Measurements from ENCODE around the gene CD52.

Gene CD52

DNA sequence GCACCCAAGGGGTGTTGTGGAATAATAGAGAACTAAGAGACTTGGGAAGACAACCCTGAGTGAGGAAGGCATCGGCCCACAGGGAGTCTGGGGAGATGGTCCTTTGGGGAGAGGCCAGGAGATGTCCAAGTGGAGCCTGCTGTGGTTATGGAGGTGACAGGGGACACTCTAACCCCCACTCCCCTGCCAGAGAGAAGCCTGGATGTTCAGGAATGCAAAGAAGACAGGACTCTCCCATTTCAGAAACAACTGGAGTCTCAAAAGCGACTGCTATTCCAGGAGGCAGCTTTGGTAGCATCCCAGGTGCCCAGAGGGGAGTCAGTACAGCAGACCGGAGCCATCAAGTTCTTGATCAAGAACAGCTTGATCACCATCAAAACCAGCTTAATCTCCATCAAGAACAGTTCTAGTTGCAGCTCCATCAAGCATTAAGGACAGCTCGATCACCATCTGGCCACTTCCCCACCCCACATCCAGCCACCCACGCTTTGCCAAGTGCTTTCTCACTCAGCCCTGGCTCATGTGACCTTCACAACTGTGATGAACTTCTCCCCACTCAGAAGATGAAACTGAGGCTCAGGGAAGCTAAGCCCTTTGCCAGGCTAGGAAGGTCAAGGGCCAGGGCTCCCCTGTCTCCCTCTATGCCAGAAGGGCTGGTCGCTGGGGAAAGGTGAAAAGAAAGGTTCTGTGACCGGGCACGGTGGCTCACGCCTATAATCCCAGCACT, 743 bp downstream of the CD52 start:
- H3K4me3 ChIP-seq (ENCODE audit: low read depth, low read length): no peak overlapping the region
- TF ChIP-seq, protein P1, sequence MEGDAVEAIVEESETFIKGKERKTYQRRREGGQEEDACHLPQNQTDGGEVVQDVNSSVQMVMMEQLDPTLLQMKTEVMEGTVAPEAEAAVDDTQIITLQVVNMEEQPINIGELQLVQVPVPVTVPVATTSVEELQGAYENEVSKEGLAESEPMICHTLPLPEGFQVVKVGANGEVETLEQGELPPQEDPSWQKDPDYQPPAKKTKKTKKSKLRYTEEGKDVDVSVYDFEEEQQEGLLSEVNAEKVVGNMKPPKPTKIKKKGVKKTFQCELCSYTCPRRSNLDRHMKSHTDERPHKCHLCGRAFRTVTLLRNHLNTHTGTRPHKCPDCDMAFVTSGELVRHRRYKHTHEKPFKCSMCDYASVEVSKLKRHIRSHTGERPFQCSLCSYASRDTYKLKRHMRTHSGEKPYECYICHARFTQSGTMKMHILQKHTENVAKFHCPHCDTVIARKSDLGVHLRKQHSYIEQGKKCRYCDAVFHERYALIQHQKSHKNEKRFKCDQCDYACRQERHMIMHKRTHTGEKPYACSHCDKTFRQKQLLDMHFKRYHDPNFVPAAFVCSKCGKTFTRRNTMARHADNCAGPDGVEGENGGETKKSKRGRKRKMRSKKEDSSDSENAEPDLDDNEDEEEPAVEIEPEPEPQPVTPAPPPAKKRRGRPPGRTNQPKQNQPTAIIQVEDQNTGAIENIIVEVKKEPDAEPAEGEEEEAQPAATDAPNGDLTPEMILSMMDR (IDR thresholded peaks at IDR 0.05; ENCODE audit: low read depth, low read length): no peak

DNA sequence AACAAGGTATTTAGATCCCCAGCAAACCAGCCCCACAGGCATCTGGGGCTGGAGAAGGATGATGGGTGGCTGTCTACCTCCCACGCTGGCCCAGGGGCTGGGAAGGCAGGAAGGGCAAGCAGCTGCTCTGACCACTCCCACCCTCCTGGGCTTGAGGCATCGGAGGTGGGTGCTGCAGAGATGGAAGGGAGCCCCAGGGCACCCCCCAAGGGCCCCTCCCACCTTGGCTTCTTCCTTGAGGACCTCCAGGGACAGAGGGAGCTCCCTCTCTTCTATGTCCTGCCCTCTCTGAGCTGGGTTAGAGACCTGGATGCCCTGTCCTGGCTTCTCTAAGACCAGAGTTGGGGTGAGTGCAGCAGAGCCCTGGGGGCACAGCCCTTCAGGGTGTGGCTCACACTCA, 3.1 kb downstream of the CD52 start:
- TF ChIP-seq, protein P1 (IDR thresholded peaks at IDR 0.05; ENCODE audit: low read depth, low read length): no peak
- no peak overlapping the region for H3K4me3 ChIP-seq (ENCODE audit: low read depth, low read length)

DNA sequence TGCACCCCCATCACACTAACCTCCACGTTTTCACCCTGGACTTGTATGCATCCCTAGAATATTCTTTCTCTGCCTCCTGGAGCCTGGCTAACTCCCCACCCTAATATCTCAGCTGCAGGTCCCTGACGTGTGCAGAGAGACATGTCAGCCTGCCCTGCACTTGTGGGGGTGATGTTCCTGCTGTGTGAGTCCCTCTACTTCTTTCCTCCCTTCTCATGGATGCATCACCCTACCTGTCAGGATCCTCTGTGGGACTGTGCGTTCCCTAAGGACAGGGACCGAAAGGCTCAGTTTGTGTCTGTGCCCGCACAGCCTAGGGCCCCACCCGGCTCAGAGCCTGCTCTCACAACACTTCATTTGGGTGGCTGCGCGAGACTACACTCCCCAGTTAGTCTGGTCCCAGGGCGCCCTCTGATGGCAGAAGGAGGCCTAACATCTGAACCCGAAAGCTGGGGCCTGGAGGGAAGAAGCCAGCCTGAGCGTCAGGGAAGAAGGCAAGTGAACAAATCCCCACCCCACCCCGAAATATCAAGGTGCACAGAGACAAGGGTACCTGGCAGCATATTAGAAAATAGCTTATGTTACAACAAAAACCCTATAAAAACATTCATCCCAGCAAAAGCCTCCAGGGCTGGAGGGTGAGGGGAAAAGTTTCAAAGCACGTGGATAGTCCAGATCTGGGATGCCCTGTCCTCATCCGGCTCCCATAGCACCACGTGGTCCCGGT, 3.7 kb downstream of the CD52 start:
- no peak overlapping the region for H3K4me3 ChIP-seq (ENCODE audit: low read depth, low read length)
- TF ChIP-seq, protein P1 (IDR thresholded peaks at IDR 0.05; ENCODE audit: low read depth, low read length): peak; percentile 67

DNA sequence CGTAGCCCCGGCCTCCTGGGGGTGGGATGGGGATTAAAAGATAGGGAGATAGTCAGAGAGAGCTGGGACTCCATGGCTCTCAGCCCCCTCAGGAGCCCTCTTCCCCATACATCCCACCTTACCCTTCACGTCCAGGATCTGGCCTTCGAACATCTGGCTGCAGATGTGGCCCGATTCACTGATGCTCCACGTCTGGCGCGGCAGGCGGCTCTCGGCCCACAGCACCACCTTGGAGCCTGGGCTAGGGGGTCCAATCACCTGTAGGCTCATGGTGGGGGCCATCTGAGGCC, 4.2 kb downstream of the CD52 start:
- H3K4me3 ChIP-seq (ENCODE audit: low read depth, low read length): no peak overlapping the region
- TF ChIP-seq, protein P1 (IDR thresholded peaks at IDR 0.05; ENCODE audit: low read depth, low read length): no peak

DNA sequence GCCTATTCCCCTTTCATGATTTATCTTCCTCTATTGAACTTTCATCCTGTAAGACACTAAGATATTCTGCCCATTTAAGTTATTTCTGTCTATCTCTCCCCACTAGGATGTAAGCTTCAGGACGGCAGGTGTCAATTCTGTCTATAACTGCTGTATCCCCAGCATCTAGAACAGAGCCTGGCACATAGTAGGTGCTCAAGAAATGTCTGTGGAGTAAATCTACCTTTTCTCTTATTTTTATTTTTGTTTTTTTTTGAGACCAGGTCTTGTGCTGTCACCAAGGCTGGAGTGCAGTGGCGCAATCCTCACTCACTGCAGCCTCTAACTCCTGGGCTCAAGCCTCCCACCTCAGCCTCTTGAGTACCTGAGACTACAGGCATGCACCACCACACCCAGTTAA, 5.6 kb downstream of the CD52 start:
- H3K4me3 ChIP-seq (ENCODE audit: low read depth, low read length): no peak overlapping the region
- TF ChIP-seq, protein P1 (IDR thresholded peaks at IDR 0.05; ENCODE audit: low read depth, low read length): no peak

DNA sequence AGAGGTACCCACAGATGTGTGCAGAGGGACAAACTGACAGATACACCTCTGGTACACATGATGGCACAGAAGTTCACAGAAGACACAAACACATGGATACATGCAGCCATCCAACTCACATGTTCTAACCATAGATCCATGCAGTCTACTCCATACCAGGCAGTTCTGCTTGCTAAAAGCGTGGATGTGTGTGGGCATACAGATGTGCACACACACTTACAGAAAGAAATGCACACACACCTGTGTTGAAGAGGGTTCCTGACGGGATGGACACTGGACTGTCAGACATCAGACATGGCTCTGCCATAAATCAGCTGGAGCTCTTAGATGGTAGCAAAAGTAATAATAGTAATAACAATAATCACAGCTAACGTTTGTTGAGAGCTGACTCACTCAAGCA, 6.8 kb downstream of the CD52 start:
- no peak overlapping the region for H3K4me3 ChIP-seq (ENCODE audit: low read depth, low read length)
- TF ChIP-seq, protein P1 (IDR thresholded peaks at IDR 0.05; ENCODE audit: low read depth, low read length): no peak

DNA sequence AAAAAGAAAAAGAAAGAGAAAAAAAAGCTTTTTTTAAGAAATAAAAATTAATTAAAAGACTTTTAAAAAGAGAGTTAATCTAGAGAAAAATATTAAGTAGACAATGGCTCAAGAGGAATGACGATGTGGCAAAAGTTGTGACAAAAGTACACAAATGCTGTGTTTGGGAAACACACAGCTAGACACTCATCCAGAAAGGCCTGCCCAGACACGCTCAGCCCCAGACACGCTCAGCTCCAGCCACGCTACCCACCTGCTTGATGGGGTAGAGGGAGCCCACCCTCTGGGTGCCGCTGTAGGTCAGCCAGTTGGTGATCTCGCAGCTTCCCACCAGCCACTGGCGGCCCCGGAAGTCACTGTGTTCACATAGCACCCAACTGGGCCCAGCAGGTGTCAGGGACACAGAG, 10.2 kb downstream of the CD52 start:
- TF ChIP-seq, protein P1 (IDR thresholded peaks at IDR 0.05; ENCODE audit: low read depth, low read length): no peak
- H3K4me3 ChIP-seq (ENCODE audit: low read depth, low read length): no peak overlapping the region
